HepG2 (cell line): ENCODE results near the gene BICRAL. TPM values are rescaled to one million over a fixed set of nuclear protein-coding genes. Genes with fewer than 3 reads are reported as not detected.

Experiments used
- ARNTL ChIP-seq: sonication (generic); formaldehyde crosslinking; IDR thresholded peaks from 2 replicates; pipeline ENCODE4 v1.4.0; 2020; ENCODE audit warnings: mild to moderate bottlenecking, missing genetic modification reagents
- CENPT ChIP-seq: sonication (generic); formaldehyde crosslinking; IDR thresholded peaks from 2 replicates; pipeline ENCODE4 v1.8.0; 2022; ENCODE audit warnings: low read depth, mild to moderate bottlenecking, moderate library complexity, missing genetic modification reagents
- ERF ChIP-seq: IDR thresholded peaks from 2 replicates; pipeline ENCODE4 v1.6.1; 2018; ENCODE audit warnings: missing biosample characterization, missing genetic modification reagents
- FOXA1 ChIP-seq, 2 experiments: fragments of 450-650 bp in 1 of 2; sonication (generic) in 1 of 2; formaldehyde crosslinking in 1 of 2; IDR thresholded peaks; 2 replicates each; pipeline versions ENCODE4 v1.4.0 to v1.6.1; 2016 to 2020; ENCODE audit warnings: missing genetic modification reagents in 1 of 2
- ISL2 ChIP-seq: sonication (generic); formaldehyde crosslinking; IDR thresholded peaks from 2 replicates; pipeline ENCODE4 v1.5.0; 2020; ENCODE audit warnings: missing genetic modification reagents
- MAF1 ChIP-seq: sonication (generic); formaldehyde crosslinking; IDR thresholded peaks from 2 replicates; pipeline ENCODE4 v1.5.0; 2020; ENCODE audit warnings: missing genetic modification reagents, borderline replicate concordance
- MAFK ChIP-seq, 2 experiments: IDR thresholded peaks in 1 of 2; conservative IDR thresholded peaks in 1 of 2; 2 replicates each; pipeline ENCODE4 v1.6.1; 2011; ENCODE audit warnings: improper control_type of control experiment in 2 of 2, low read length in 2 of 2
- MED13 ChIP-seq: sonication (generic); formaldehyde crosslinking; IDR thresholded peaks from 2 replicates; pipeline ENCODE4 v1.5.0; 2020; ENCODE audit warnings: missing genetic modification reagents
- MEIS1 ChIP-seq: sonication (generic); formaldehyde crosslinking; IDR thresholded peaks from 2 replicates; pipeline ENCODE4 v1.9.0; 2021; ENCODE audit warnings: mild to moderate bottlenecking, missing genetic modification reagents, moderate library complexity, borderline replicate concordance
- NFATC3 ChIP-seq: sonication (generic); formaldehyde crosslinking; IDR thresholded peaks from 2 replicates; pipeline ENCODE4 v1.5.1; 2020; ENCODE audit warnings: mild to moderate bottlenecking, missing genetic modification reagents
- NFIC ChIP-seq: IDR thresholded peaks from 2 replicates; pipeline ENCODE4 v1.6.1; 2012; ENCODE audit warnings: mild to moderate bottlenecking, low read length, inconsistent platforms
- SP5 ChIP-seq: IDR thresholded peaks from 2 replicates; pipeline ENCODE4 v1.6.1; 2016; ENCODE audit warnings: low read depth, borderline replicate concordance
- TAF15 ChIP-seq: fragments of 200-400 bp; formaldehyde crosslinking; IDR thresholded peaks from one replicate; pipeline ENCODE4 v1.6.1; 2018; ENCODE audit warnings: mild to moderate bottlenecking, low read depth, low read length; ENCODE audit not compliant: poor library complexity, severe bottlenecking
- WIZ ChIP-seq: sonication (generic); formaldehyde crosslinking; IDR thresholded peaks from 2 replicates; pipeline ENCODE4 v1.5.1; 2020; ENCODE audit warnings: mild to moderate bottlenecking, missing genetic modification reagents
- ZNF225 ChIP-seq: sonication (generic); formaldehyde crosslinking; IDR thresholded peaks from 2 replicates; pipeline ENCODE4 v1.4.0; 2020; ENCODE audit warnings: mild to moderate bottlenecking, missing genetic modification reagents
- ZNF333 ChIP-seq: sonication (generic); formaldehyde crosslinking; IDR thresholded peaks from 2 replicates; pipeline ENCODE4 v1.4.0; 2020; ENCODE audit warnings: mild to moderate bottlenecking, missing genetic modification reagents, borderline replicate concordance
- ZNF563 ChIP-seq: sonication (generic); formaldehyde crosslinking; IDR thresholded peaks from 2 replicates; pipeline ENCODE4 v1.8.0; 2022; ENCODE audit warnings: mild to moderate bottlenecking, moderate library complexity, missing genetic modification reagents
- ZNF589 ChIP-seq: sonication (generic); formaldehyde crosslinking; conservative IDR thresholded peaks from 2 replicates; pipeline ENCODE4 v1.8.0; 2022; ENCODE audit warnings: mild to moderate bottlenecking, moderate library complexity, missing genetic modification reagents
- ZNF746 ChIP-seq: sonication (generic); formaldehyde crosslinking; IDR thresholded peaks from 2 replicates; pipeline ENCODE4 v1.8.0; 2022; ENCODE audit warnings: mild to moderate bottlenecking, missing genetic modification reagents
- ZSCAN25 ChIP-seq: sonication (generic); formaldehyde crosslinking; IDR thresholded peaks from 2 replicates; pipeline ENCODE4 v1.8.0; 2022; ENCODE audit warnings: mild to moderate bottlenecking, missing genetic modification reagents
- ZSCAN30 ChIP-seq: sonication (generic); formaldehyde crosslinking; IDR thresholded peaks from 2 replicates; pipeline ENCODE4 v1.5.0; 2020; ENCODE audit warnings: mild to moderate bottlenecking, missing genetic modification reagents
- polyA plus RNA-seq, 8 experiments: library from polyadenylated mRNA; depleted of rRNA in 3 of 8; stranded (reverse) in 7 of 8; unstranded in 1 of 8; fragments of >200 nt; fragmentation: Illumina TruSeq in 4 of 8; extraction: Trizol in 4 of 8; gene quantifications; 2 replicates each; pipeline versions ENCODE4 v1.2.1 to v1.2.3, GENCODE V29; 2011 to 2016; ENCODE audit warnings: low read depth in 4 of 8, missing spikeins in 1 of 8, mixed read lengths in 1 of 8; ENCODE audit not compliant: insufficient read depth in 1 of 8
- total RNA-seq, 5 experiments: library from RNA; depleted of rRNA; stranded (reverse); fragments of >200 nt; fragmentation: Illumina TruSeq; extraction: Trizol; gene quantifications; 2 replicates each; pipeline ENCODE4 v1.2.3, GENCODE V29; 2016; ENCODE audit warnings: low read depth in 1 of 5
- TF ChIP-seq, protein P1 (sequence below): IDR thresholded peaks from 2 replicates; pipeline ENCODE4 v1.6.1; 2016; ENCODE audit warnings: low read depth
- TF ChIP-seq, protein P2 (sequence below): sonication (generic); formaldehyde crosslinking; IDR thresholded peaks from 2 replicates; pipeline ENCODE4 v1.5.0; 2020; ENCODE audit warnings: missing genetic modification reagents
- TF ChIP-seq, protein P3 (sequence below): sonication (generic); formaldehyde crosslinking; IDR thresholded peaks from 2 replicates; pipeline ENCODE4 v1.5.0; 2020; ENCODE audit warnings: missing genetic modification reagents
- TF ChIP-seq, protein P4 (sequence below): sonication (generic); formaldehyde crosslinking; IDR thresholded peaks from 2 replicates; pipeline ENCODE4 v1.4.0; 2020; ENCODE audit warnings: mild to moderate bottlenecking, missing genetic modification reagents

Gene BICRAL
- total and polyA plus RNA-seq, 2 of the 13 experiments (the other 11 are each of a cell fraction or from before 2014, with no cell fraction given), result 5.0 to 13.5 TPM

DNA sequence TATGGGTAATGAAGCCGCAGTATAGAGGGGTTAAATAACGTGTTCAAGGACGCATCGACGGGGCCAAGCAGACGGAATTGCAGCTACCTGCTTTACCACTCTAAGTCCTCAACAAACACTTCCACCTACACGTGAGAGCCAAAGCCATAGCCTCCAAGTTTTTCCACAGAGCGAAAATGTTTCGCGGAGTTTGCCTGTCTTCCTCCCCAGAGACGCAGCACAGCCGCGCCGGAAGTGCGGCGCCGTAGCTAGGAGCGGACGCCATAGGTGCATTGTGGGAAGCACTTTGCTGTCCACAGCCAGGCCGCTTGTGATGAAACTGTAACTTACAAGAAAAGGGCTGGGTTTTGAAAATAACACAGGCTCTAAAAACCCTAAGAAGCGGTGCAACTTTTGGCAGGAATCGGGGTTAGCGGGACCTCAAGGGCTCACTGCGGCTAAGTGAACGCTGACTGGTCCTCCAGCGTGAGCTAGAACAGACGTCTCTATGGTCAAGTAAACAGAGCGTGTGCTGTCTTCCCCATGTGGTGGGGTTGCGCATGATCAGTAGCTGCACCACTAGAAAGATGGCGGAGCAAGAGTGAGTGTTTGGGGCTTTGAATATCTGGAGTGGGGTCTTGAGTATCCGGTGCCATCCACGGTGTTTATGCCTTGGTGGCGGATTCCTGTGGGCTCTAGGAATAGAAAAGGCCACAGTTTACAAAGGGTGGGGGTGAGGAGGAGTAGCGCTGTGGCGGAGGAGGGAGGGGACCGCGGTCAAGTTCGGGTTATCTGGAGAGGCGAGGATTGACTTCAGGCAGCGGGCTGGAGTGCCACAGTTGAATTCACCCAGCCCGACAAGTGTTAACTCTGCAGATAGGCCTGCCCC, 97.8 kb downstream of the BICRAL start, which contains the start of gene RPL7L1 (continued):
- TF ChIP-seq, protein P1, sequence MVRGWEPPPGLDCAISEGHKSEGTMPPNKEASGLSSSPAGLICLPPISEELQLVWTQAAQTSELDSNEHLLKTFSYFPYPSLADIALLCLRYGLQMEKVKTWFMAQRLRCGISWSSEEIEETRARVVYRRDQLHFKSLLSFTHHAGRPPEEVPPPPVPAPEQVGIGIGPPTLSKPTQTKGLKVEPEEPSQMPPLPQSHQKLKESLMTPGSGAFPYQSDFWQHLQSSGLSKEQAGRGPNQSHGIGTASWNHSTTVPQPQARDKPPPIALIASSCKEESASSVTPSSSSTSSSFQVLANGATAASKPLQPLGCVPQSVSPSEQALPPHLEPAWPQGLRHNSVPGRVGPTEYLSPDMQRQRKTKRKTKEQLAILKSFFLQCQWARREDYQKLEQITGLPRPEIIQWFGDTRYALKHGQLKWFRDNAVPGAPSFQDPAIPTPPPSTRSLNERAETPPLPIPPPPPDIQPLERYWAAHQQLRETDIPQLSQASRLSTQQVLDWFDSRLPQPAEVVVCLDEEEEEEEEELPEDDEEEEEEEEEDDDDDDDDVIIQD, result no peak
- TF ChIP-seq ARNTL (CRISPR knock-in tag), result peak; percentile 80
- TF ChIP-seq ZNF225 (CRISPR knock-in tag), result peak; percentile 62; the same call in 1 of the 2 replicates
- TF ChIP-seq ZNF746, result peak; percentile 18
- TF ChIP-seq CENPT (CRISPR knock-in tag), result peak; percentile 87
- TF ChIP-seq ISL2, result peak; percentile 87
- TF ChIP-seq ZNF333 (CRISPR knock-in tag), result no peak
- TF ChIP-seq ZSCAN25 (CRISPR knock-in tag), result no peak; the same call in 1 of the 2 replicates
- TF ChIP-seq NFIC, result peak; percentile 81
- no peak for TF ChIP-seq WIZ
- TF ChIP-seq, protein P2, sequence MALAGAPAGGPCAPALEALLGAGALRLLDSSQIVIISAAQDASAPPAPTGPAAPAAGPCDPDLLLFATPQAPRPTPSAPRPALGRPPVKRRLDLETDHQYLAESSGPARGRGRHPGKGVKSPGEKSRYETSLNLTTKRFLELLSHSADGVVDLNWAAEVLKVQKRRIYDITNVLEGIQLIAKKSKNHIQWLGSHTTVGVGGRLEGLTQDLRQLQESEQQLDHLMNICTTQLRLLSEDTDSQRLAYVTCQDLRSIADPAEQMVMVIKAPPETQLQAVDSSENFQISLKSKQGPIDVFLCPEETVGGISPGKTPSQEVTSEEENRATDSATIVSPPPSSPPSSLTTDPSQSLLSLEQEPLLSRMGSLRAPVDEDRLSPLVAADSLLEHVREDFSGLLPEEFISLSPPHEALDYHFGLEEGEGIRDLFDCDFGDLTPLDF, result peak; percentile 49; the same call in 1 of the 2 replicates
- TF ChIP-seq ERF (CRISPR knock-in tag), result peak; percentile 53
- peak; percentile 6; the same call in 1 of the 2 replicates for TF ChIP-seq SP5 (CRISPR knock-in tag)
- peak; percentile 41 for TF ChIP-seq FOXA1 (IDR thresholded peaks at IDR 0.05)
- TF ChIP-seq FOXA1 (CRISPR knock-in tag; IDR thresholded peaks at IDR 0.05), result peak; percentile 98
- peak; percentile 74; the same call in 1 of the 2 replicates for TF ChIP-seq MEIS1
- TF ChIP-seq ZSCAN30, result peak; percentile 57; the same call in 1 of the 2 replicates
- no peak; the same call in 1 of the 2 replicates for TF ChIP-seq ZNF563 (CRISPR knock-in tag)
- TF ChIP-seq, protein P3, sequence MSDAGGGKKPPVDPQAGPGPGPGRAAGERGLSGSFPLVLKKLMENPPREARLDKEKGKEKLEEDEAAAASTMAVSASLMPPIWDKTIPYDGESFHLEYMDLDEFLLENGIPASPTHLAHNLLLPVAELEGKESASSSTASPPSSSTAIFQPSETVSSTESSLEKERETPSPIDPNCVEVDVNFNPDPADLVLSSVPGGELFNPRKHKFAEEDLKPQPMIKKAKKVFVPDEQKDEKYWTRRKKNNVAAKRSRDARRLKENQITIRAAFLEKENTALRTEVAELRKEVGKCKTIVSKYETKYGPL (CRISPR knock-in tag), result peak; percentile 48; the same call in 1 of the 2 replicates
- TF ChIP-seq MAF1 (CRISPR knock-in tag), result peak; percentile 73; the same call in 1 of the 2 replicates
- no peak for TF ChIP-seq ZNF589 (CRISPR knock-in tag)
- TF ChIP-seq TAF15, result no peak
- TF ChIP-seq, protein P4, sequence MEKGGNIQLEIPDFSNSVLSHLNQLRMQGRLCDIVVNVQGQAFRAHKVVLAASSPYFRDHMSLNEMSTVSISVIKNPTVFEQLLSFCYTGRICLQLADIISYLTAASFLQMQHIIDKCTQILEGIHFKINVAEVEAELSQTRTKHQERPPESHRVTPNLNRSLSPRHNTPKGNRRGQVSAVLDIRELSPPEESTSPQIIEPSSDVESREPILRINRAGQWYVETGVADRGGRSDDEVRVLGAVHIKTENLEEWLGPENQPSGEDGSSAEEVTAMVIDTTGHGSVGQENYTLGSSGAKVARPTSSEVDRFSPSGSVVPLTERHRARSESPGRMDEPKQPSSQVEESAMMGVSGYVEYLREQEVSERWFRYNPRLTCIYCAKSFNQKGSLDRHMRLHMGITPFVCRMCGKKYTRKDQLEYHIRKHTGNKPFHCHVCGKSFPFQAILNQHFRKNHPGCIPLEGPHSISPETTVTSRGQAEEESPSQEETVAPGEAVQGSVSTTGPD (CRISPR knock-in tag), result no peak
- TF ChIP-seq NFATC3, result peak; percentile 6; the same call in 1 of the 2 replicates
- TF ChIP-seq MAFK (conservative IDR thresholded peaks at IDR 0.05 in 1 of 2, IDR thresholded peaks at IDR 0.05 in 1 of 2; ENCODE audit: low read length in 2 of 2), result 0 out of 4 replicates have a peak, but pooled peaks of 1 of the 2 experiments have one; percentile 9
- TF ChIP-seq MED13 (CRISPR knock-in tag), result peak; percentile 78
